MM.1S (cell line): ENCODE data around the gene MYH3.

Experiments used
- DNase-seq: peaks from one replicate; pipeline ENCODE4 v3.0.0-alpha.2; 2015
- H2AFZ ChIP-seq: fragments of 300-600 bp; sonication (generic); 2 replicates; pipeline ENCODE4 v1.6.0; 2016; ENCODE audit warnings: antibody characterized with exemption, low read length
- H3F3A ChIP-seq: fragments of 300-600 bp; sonication (generic); 2 replicates; pipeline ENCODE4 v1.6.1; 2016; ENCODE audit warnings: mild to moderate bottlenecking, antibody characterized with exemption, low read length, moderate library complexity, mixed read lengths; ENCODE audit not compliant: insufficient read depth
- H3K27ac ChIP-seq: fragments of 300-600 bp; sonication (generic); 2 replicates; pipeline ENCODE4 v1.5.1; 2016; ENCODE audit warnings: mild to moderate bottlenecking, low read length
- H3K27me3 ChIP-seq: fragments of 300-600 bp; sonication (generic); replicated peaks from 2 replicates; pipeline ENCODE4 v1.6.0; 2016; ENCODE audit warnings: low read length; ENCODE audit not compliant: insufficient read depth
- H3K36me3 ChIP-seq: fragments of 300-600 bp; sonication (generic); replicated peaks from 2 replicates; pipeline ENCODE4 v1.6.1; 2016; ENCODE audit warnings: mild to moderate bottlenecking, low read length, mixed read lengths; ENCODE audit not compliant: insufficient read depth
- H3K4me1 ChIP-seq: fragments of 300-600 bp; sonication (generic); 2 replicates; pipeline ENCODE4 v1.6.1; 2016; ENCODE audit warnings: low read length, mixed read lengths
- H3K4me2 ChIP-seq: fragments of 300-600 bp; sonication (generic); 2 replicates; pipeline ENCODE4 v1.6.0; 2016; ENCODE audit warnings: low read depth, low read length
- H3K4me3 ChIP-seq: fragments of 300-600 bp; sonication (generic); 2 replicates; pipeline ENCODE4 v1.5.1; 2016; ENCODE audit warnings: low read length, mixed read lengths
- H3K79me2 ChIP-seq: fragments of 300-600 bp; sonication (generic); 2 replicates; pipeline ENCODE4 v1.6.1; 2016; ENCODE audit warnings: mixed run types, low read length, mixed read lengths
- H3K9ac ChIP-seq: fragments of 300-600 bp; sonication (generic); 2 replicates; pipeline ENCODE4 v1.6.1; 2016; ENCODE audit warnings: low read length, mixed read lengths
- H3K9me2 ChIP-seq: fragments of 300-600 bp; sonication (generic); replicated peaks from 2 replicates; pipeline ENCODE4 v1.6.1; 2016; ENCODE audit warnings: mild to moderate bottlenecking, low read length, mixed read lengths; ENCODE audit not compliant: insufficient read depth
- H3K9me3 ChIP-seq: fragments of 300-600 bp; sonication (generic); replicated peaks from 2 replicates; pipeline ENCODE4 v1.6.1; 2016; ENCODE audit warnings: mild to moderate bottlenecking, low read length, mixed read lengths; ENCODE audit not compliant: insufficient read depth
- H4K20me1 ChIP-seq: fragments of 300-600 bp; sonication (generic); 2 replicates; pipeline ENCODE4 v1.6.1; 2016; ENCODE audit warnings: mild to moderate bottlenecking, low read length, moderate library complexity, mixed read lengths; ENCODE audit not compliant: insufficient read depth
- CTCF ChIP-seq: fragments of 300-600 bp; sonication (generic); IDR thresholded peaks from 2 replicates; pipeline ENCODE4 v1.5.1; 2016; ENCODE audit warnings: antibody characterized with exemption, low read length, mixed read lengths
- EZH2 ChIP-seq: fragments of 300-600 bp; sonication (generic); optimal IDR thresholded peaks from 2 replicates; pipeline ENCODE3; 2017; ENCODE audit warnings: low read depth, mild to moderate bottlenecking, antibody characterized with exemption, low read length, mixed read lengths
- EZH2phosphoT487 ChIP-seq: fragments of 300-600 bp; sonication (generic); IDR thresholded peaks from 2 replicates; pipeline ENCODE4 v1.6.1; 2018; ENCODE audit warnings: antibody characterized with exemption, low read length

MYH3 gene

GRCh38 chr17:10583834-10584233 is 73.3 kb downstream of the MYH3 start:
- H3K27me3 ChIP-seq, result no peaks in the 10 kb centered on the region
- no peaks in the 10 kb centered on the region for H3F3A ChIP-seq
- no peaks in the 10 kb centered on the region for H3K9me3 ChIP-seq
- no peaks in the 10 kb centered on the region for H3K4me1 ChIP-seq
- no peak overlapping the region for H2AFZ ChIP-seq
- no peaks in the 10 kb centered on the region for H3K9me2 ChIP-seq
- no peak overlapping the region for H3K4me2 ChIP-seq
- H3K4me3 ChIP-seq, result no peak overlapping the region
- no peaks in the 10 kb centered on the region for H4K20me1 ChIP-seq
- DNase-seq, result no peak
- TF ChIP-seq CTCF (no peak), EZH2 (no peak), EZH2phosphoT487 (no peak)
- no peaks in the 10 kb centered on the region for H3K36me3 ChIP-seq
- no peak overlapping the region for H3K9ac ChIP-seq
- no peak overlapping the region for H3K27ac ChIP-seq
- no peaks in the 10 kb centered on the region for H3K79me2 ChIP-seq

GRCh38 chr17:10579270-10579669 is 77.8 kb downstream of the MYH3 start:
- Histone ChIP-seq H3K4me3 (no peak overlapping the region), H3K9me3 (no peaks in the 10 kb centered on the region), H3K27ac (no peak overlapping the region), H3K9ac (no peak overlapping the region), H4K20me1 (no peaks in the 10 kb centered on the region), H3K4me1 (no peaks in the 10 kb centered on the region), H3K36me3 (no peaks in the 10 kb centered on the region), H3K79me2 (no peaks in the 10 kb centered on the region), H3K4me2 (no peak overlapping the region), H3K9me2 (no peaks in the 10 kb centered on the region), H3F3A (no peaks in the 10 kb centered on the region), H2AFZ (no peak overlapping the region), H3K27me3 (no peaks in the 10 kb centered on the region)
- TF ChIP-seq CTCF (no peak), EZH2 (no peak), EZH2phosphoT487 (no peak)
- no peak for DNase-seq
